AG08395 (cell line): ENCODE results near the gene F7.
A peak's percentile ranks its signal among the peaks of the same experiment; 100 is the strongest.
"Not testable (repeated sequence)": the region's sequence is repeated elsewhere in the genome, so short reads cannot be mapped to it uniquely, and the experiment has no call there.

Source experiments
- DNase-seq: peaks from one replicate; pipeline ENCODE4 v3.0.0; 2012; ENCODE audit warnings: mixed read lengths, low spot score

The F7 gene

DNA sequence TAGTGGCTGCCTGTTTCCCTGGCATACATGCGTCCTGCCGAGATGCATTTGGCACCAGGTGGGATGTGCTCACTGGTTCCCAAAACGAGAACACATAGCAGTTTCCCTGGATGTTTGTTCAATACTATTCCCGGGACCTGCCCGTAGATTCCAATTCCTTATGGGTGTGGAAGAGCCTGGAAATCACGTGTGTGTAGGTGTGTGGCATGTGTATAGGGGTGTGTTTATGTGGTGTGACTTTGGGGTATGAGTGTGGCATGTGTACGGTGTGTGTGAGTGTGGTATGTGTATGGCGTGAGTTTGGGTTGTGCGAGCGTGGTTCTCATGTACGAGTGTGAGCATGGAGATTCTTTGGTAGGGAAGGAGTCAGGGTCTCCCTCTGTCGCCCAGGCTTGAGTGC, 2.9 kb upstream of the F7 start:
- no peak for DNase-seq

DNA sequence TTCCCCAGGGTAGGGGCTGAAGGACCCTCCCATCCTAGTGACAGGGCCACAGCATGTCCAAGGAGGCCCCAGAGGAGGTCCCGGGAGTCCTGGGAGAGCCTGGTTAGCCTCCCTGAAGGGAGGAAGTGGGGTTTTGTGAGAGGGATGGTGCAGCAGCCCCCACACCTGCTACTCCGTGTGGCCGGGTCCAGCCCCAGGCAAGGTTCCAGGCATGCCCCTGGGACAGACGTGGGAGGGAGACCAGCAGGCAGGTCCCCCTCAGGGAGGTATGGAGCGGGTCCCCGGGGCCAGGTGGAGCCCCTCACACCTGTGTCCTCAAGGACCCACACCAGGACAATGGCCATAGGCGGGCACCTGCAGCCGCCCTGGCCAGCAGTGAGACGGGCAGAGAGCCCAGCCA, 1.9 kb upstream of the F7 start:
- DNase-seq, result no peak

DNA sequence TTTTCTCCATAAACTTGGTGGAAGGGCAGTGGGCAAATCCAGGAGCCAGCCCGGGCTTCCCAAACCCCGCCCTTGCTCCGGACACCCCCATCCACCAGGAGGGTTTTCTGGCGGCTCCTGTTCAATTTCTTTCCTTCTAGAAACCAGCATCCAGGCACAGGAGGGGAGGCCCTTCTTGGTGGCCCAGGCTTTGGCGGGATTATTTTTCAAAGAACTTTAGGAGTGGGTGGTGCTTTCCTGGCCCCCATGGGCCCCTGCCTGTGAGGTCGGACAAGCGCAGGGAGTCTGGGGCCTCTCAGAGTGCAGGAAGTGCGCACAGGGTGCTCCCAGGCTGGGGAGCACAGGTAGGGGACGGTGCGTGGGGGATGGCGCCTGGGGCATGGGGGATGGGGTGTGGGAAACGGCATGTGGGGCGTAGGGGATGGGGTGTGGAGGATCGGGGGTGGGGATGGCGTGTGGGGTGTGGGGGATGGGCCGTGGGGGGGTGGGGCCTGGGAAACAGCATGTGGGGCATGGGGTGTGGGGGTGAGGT, 396 bp downstream of the F7 start:
- no peak for DNase-seq

DNA sequence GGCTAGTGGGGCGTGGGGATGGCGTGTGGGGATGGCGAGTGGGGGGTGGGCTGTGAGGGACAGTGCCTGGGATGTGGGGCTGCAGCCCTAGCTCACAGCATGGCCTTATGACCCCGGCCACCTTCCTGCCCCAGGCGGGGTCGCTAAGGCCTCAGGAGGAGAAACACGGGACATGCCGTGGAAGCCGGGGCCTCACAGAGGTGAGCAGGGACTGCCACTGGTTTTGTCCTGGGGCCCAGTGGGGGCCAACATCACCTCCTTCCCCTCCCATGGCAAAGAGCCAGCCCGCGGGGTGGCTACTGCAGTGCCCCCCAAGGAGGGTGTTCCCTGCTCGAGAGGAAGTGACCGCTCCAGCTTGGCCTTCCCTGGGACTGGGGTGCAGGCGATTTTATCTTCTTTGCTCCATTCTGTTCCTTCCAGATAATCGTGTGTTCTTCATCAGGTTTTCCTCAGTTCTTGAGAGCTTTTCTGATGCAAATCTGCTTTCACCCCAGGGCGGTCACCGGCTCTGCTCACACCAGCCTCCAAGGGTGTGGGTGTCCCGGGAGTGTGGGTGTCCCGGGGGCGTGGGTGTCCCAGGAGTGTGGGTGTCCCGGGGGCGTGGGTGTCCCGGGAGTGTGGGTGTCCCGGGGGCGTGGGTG, 1.2 kb downstream of the F7 start:
- DNase-seq, result no peak

DNA sequence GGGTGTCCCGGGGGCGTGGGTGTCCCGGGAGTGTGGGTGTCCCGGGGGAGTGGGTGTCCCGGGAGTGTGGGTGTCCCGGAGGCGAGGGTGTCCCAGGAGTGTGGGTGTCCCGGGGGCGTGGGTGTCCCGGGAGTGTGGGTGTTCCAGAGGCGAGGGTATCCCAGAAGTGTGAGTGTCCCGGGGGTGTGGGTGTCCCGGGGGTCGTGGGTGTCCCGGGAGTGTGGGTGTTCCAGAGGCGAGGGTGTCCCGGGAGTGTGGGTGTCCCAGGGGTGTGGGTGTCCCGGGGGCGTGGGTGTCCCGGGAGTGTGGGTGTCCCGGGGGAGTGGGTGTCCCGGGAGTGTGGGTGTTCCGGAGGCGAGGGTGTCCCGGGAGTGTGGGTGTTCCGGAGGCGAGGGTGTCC, 2.9 kb downstream of the F7 start:
- DNase-seq, result not testable (repeated sequence)

DNA sequence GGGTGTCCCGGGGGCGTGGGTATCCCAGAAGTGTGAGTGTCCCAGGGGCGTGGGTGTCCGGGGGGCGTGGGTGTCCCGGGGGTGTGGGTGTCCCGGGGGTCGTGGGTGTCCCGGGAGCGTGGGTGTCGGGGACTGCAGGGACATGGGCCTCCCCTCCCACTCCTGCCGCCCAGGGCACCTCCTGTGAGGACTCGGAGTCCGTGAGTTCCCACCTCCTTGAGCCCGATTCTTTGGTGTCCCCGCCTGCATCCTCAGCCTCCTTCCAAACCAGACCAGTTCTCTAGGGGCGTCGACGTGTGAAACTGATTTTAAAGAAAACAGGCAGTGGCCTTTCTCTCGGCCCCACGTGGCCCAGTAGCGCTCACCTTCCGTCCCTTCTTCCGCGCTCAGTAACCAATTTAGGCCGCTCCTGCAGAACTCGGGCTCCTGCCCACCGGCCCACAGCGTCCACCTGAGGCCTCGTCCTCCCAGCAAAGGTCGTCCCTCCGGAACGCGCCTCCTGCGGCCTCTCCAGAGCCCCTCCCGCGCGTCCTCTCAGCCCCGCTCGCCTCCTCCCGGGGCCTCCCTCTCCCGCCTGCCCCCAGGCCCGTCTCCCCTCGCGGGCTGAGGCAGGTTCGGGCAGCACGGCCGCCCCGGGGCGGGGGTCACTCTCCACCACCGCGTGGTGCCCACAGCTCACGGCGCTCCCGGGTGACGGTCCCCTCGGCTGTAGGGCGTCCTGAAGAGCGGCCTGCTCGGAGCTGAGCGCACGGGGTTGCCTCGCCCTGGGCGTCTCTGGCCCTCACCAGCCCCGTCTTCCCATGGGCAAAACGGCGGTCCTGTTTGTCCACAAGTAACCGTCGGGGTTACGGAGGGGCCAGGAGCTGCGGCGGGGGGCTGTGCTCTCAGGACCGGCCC, 3.8 kb downstream of the F7 start:
- DNase-seq, result no peak

DNA sequence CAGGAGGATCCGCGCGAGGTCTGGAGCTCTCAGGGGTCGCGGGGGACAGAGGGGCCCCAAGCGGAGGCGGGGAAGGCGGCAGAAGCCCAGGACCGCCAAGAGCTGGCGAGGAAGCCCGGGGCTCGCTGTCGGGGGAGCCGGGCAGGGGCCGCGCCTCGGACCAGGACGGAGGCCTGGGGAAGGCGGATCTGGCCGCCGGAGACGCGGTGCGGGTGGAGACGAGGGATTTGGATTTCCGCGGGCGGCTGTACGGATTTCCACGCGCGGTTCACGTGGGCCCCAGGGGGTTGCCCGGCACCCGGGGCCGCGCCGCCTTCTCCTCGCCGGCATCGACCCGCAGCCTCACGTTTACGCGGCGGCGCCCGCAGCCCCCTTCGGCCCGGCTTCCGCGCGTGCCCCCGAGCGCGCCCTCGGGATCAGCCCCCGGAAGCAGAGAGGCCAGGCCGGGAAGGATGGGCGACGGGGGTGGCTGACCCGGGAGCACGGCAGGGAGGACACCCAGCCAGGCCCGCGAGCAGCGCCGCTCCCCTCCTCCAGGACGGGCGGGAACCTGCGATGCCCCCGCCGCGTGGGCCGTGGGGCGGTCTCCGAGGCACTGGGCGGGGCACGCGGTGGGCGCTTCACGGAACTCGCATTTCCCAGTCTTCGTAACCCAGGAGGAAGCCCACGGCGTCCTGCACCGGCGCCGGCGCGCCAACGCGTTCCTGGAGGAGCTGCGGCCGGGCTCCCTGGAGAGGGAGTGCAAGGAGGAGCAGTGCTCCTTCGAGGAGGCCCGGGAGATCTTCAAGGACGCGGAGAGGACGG, 4.7 kb downstream of the F7 start:
- peak; percentile 15 for DNase-seq

DNA sequence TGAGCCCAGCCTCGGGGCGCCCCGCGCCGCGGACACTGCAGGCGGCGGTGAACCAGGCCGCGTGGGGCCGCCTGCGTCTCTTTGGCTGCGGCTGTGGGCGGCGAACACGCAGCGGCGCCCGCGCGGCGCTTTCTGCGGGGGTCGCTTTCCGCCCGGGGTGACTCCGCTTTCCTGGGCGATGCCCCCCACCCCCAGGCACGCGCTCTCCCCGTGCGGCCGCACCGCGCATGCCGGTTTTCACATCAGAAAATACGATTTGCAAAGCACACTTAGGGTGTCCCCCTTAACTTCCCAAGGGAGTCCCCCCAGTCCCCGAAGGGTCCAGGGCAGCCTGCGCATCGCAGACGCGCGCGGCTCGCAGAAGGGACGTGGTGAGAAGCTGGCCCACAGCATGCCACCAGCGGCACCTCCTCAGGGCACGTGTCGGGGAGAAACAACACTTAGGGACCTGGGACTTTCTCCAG, 5.3 kb downstream of the F7 start:
- DNase-seq, result no peak

DNA sequence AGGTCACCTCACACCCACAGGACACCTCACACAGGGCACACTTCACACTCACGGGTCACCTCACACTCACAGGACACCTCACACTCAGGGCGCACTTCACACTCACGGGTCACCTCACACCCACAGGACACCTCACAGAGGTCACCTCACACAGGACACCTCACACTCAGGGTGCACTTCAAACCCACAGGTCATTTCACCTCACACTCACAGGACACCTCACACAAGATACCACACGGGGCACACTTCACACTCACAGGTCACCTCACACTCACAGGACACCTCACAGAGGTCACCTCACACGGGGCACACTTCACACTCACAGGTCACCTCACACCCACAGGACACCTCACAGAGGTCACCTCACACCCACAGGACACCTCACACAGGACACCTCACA, 6.2 kb downstream of the F7 start:
- DNase-seq, result not testable (repeated sequence)

DNA sequence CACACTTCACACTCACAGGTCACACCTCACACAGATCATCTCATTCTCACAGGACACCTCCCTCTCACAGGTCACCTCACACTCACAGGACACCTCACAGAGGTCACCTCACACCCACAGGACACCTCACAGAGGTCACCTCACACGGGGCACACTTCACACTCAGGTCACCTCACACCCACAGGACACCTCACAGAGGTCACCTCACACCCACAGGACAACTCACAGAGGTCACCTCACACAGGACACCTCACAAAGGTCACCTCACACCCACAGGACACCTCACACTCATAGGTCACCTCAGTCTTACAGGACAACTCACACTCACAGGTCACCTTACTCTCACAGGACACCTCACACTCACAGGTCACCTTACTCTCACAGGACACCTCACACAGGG, 6.9 kb downstream of the F7 start:
- not testable (repeated sequence) for DNase-seq

DNA sequence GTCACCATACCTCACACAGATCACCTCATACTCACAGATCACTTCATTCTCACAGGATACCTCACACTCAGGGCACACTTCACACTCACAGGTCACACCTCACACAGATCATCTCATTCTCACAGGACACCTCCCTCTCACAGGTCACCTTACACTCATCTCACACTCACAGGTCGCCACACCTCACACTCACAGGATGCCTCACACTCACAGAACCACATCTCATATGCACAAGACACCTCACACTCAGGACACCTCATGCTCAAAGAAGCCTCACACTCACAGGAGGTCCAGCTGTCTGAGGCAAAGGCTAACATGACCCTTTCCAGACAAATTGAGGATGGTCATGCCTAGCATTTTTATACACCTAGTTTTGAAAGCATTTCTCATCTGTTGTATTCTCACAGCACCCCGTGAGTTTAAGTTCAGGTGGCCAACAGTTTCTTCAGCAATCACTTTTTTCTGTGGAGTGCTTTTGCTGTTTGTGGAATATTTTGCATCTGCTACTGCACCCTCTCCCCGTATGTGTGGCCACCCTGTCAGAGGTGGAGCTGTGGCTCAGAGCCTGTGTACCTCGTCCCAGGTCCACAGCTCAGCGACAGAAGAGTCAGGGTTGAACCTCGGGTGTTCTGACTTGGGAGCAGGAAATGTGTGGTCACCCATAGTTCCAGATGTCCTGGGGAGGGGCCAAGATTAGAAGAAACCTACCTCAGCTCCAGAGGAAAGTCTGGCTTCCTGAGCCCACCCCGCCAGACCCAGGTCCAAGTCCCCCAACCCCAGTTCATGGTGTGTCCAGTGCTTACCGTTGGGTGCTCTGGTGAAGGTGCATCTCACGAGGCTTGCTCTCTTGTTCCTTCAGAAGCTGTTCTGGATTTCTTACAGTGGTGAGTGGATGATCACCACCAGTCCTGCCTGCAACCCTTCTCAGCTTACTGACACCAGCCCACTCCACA, 7.6 kb downstream of the F7 start:
- no peak for DNase-seq

DNA sequence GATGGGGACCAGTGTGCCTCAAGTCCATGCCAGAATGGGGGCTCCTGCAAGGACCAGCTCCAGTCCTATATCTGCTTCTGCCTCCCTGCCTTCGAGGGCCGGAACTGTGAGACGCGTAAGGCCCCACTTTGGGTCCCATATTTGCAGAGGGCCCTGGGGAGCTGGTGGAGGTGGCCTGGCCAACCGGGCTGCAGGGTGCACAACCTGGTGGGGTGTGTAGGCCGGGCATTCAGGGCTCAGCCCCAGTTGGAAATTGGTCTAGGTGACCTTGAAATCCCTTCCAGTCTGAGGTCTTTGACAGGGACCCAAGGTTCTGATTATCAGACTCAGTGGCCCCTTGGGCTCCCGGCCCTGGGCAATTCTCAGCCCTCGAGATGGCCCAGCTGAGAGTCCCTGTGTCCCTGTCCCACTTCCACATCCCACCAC, 8.3 kb downstream of the F7 start:
- DNase-seq, result no peak

DNA sequence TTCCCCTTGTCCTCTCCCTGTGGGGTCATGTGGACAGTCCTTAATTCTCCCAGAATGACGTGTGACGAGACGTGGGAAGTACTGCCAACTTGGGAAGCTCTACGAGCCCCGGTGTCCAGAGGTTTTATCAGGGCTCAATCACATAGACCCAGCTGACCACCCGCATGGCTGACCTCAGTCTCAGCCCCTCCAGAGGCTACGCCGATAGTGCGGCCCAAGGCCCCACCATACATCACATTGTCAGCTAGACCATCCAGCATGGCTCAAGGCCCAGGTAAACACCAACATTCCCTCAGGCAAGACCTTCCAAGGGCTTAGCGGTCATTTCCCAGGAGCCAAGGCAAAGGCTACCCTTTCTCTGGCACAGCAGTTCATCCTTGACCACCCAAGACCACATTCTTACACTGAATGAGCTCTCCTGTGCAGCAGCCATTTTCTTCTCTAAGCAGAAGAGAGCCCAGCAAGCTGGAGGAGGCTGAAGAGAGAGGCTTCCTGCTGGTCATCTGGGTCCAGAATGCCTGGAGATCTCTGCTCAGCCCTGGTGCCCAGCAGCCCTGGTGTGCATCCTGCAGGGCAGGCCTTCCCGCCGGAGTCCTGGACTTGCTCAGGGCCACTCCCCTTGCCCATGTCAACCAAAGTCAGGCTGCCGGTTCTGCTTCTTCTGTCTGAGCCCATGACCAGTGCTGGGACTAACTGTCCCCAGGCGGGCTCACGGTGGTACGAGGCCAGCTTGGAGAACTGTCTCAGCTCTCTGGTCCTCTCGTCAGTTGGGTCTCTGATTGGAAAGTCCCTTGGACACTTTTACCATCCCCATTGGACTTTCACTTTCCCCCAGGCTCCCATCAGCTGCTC, 9.1 kb downstream of the F7 start:
- no peak for DNase-seq

DNA sequence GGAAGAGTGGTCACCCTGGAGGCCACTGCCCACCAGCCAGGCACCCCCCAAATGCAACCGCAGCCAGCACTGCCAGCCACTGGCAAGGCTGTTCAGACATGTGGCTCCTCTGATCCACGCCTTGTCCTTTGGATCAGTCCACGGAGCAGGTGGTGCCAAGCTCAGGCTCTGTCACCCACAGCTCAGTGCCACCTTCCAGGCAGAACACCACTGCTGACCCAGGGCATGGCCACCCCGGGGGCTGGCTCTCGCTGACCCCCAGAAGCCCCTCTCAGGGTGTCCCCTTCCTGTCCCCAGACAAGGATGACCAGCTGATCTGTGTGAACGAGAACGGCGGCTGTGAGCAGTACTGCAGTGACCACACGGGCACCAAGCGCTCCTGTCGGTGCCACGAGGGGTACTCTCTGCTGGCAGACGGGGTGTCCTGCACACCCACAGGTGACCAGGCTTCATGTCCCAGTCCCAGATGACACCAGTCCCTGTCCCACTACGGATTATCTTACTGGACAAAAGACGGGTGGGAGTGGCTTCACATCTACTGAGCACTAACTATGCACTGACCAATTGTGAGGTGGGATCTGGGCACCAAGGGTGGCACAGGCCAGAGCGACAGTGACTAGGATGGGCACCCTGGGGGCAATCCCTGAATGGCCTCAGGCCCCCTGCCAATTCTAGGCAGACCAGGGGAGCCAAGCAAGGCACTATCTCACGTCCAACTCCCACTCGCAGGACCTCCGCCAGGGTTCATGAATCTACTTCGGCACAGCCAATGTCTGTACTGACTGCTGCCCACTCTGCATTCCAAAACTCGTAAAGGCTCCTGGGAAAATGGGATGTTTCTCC, 10.0 kb downstream of the F7 start:
- DNase-seq, result no peak

DNA sequence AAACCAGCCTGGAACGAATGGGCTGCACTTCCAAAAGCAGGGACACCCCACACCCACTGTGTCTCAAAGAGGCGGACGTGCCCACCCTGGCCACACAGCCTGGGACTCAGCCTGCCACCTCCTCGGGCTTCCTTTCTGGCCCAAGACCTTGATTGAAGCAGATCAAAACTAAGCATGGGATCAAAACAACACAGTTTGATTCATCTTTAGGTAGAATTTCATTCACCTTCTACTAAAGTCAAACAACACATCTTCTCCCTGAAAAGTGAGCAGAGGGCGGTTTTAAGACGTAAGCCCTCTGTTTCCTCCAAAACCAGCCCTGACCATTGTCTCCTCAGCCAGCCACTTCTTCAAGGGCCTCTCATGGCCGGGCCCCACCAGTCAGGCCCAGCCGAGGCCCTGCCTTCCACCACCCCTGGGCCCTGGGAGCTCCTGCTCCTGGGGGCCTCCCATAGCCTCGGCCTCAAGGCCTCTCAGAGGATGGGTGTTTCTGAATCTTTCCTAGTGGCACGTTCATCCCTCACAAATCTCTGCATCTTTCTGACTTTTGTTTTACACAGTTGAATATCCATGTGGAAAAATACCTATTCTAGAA, 10.7 kb downstream of the F7 start:
- no peak for DNase-seq

DNA sequence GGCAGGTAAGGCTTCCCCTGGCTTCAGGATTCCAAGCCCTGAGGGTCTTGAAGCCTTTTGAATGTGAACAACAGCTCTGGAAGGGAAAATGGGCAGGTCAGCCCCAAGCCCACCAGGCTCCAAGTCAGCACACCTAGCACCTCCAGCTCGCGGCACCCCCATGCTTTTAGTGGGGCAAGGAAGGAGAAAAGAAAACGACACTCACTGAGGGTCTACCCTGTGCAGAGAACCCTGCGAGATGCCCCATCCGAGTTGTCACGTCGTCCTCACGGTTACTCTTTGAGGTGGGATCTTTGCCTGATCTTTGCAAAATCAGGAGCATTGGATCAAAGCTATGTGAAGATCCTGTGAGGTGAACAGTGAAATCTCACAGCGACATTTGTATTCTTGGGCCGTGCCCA, 11.3 kb downstream of the F7 start:
- DNase-seq, result no peak

DNA sequence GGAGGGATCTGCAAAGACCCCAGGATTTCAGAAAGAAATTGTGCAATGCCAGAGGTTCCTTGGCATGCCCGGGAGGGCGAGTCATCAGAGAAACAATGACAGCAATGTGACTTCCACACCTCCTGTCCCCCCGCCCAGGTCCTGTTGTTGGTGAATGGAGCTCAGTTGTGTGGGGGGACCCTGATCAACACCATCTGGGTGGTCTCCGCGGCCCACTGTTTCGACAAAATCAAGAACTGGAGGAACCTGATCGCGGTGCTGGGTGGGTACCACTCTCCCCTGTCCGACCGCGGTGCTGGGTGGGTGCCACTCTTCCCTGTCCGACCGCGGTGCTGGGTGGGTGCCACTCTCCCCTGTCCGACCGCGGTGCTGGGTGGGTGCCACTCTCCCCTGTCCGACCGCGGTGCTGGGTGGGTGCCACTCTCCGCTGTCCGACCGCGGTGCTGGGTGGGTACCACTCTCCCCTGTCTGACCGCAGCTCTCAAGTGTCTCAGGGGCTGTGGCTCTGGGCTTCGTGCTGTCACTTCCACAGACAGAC, 11.8 kb downstream of the F7 start:
- DNase-seq, result peak; percentile 52

DNA sequence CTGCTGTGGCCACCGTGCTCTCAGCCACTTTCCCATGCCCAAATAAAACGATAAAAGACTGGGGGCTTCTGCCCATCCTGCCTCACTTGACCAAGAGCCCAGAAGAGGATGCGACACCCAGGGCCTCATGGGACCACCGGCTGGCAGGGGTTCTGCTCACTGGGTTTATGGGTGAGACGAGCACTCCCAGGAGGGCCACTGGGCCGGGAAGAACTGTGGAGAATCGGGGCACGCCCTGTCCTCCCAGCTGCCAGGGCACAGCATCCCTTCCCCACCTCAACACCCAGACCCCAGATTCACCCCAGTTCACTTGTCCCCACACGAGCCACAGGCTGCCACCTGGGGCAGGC, 12.3 kb downstream of the F7 start:
- no peak for DNase-seq
